Measurements from ENCODE around the gene DDX5.
"Not testable (repeated sequence)": the region's sequence is repeated elsewhere in the genome, so short reads cannot be mapped to it uniquely, and the experiment has no call there.

DDX5 gene

DNA sequence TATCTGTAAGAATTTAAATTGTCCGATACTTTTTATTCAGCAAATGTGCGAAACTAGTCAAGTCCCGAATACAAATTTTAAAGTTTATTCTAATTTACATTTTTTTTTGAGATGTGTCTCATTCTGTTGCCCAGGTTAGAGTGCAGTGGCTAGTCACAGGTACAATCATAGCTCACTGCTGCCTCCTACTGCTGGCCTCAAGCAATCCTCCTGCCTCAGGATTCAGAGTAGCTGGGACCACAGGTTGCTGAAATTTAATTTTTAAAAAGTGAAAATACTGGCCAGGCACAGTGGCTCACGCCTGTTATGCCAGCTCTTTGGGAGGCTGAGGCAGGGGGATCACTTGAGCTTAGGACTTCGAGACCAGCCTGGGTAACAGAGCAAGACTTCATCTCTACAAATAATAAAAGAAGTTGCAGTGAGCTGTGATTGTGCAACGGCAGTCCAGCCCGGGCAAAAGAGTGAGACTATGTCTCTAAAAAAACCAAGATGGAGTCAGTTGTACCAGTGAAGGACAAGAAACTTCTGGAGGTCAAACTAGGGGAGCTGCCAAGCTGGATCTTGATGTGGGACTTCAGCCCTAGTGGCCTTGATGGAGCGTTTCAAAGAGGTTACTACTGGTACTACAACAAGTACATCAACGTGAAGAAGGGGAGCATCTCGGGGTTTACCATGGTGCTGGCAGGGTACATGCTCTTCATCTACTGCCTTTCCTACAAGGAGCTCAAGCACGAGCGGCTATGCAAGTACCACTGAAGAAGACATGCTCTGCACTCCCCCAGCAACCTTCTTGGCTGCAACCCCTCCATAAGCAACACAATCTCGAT lies 14.8 kb downstream of the DDX5 start:
- peak; percentile 61 for DNase-seq

- DNase-seq: no peak
Measured at GRCh38 chr17:64488301-64488700, 17.8 kb downstream of the DDX5 start.

DNA sequence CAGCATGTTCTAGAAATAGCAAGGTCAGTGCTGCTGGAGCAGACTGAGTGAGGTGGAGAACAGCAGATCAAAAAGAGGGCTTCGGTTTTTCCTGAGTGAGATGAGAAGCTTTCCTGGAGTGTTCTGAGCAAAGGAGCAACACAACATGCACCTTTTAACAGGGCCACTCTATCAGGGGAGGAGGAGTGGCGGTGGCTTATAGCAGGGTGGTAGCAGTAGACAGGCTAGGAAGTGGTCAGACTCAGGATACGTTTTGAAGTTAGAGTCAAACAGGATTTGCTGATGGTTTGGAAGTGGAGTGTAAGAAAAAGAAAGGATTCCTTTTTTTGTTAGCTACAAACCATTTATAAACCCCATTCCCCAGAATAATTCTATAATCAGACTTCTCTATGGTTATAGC lies 21.7 kb downstream of the DDX5 start:
- no peak for DNase-seq

GRCh38 chr17:64480951-64481350 lies 25.1 kb downstream of the DDX5 start:
- DNase-seq: no peak

DNA sequence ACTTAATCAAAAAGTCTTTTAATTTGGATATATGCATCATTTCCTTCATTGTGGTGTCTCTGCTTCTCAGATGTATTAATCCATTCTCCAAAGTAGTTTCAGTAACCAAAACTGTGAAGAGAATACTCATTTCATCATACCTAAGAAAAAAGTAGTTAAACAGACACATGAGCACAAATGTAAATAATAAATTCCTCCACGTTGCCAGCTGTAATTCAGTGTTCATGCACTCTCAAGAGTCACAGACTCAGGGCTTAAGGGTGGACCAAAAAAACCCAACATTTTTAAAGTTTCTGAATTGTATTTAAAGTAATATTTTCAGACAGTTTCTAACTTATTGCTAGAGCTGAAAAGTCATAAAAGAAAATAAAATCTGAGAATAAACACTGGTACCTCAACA lies 28.2 kb downstream of the DDX5 start:
- no peak for DNase-seq

- no peak for DNase-seq
Measured at GRCh38 chr17:64472564-64472963, 33.5 kb downstream of the DDX5 start.

GRCh38 chr17:64471440-64471839 lies 34.6 kb downstream of the DDX5 start:
- no peak for DNase-seq

- DNase-seq: no peak
Measured at GRCh38 chr17:64470625-64471024, 35.5 kb downstream of the DDX5 start.

- DNase-seq: not testable (repeated sequence)
Measured at GRCh38 chr17:64466834-64467233, 39.3 kb downstream of the DDX5 start.

DNA sequence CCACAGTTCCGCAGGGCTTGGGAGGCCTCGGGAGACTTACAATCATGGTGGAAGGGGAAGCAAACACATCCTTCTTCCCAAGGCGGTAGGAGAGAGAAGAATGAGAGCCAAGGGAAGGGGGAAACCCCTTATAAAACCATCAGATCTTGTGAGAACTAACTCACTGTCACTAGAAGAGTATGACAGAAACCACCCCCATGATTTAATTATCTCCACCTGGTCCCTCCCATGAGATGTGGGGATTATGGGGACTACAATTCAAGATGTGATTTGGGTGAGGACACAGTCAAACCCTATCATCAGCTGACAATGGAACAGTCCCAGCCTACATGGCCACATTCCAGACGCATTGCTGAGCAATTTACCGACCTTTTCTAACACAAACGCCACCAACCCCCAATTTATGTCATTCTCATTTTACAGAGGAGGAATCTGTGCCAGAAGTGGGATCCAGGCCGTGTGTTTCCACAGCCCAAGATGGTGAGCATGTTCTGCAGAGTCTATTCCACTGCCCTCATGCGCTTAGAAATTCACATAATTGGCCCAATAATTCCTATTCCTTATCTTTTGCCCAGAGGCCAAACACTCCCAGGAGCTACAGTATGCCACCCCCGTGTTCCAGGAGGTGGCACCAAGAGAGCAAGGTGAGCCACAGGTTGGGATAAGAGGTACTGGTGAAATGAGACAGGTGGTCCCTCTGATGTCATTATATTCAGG lies 39.9 kb downstream of the DDX5 start:
- DNase-seq: no peak

- DNase-seq: no peak
Measured at GRCh38 chr17:64461788-64462187, 44.3 kb downstream of the DDX5 start.

- no peak for DNase-seq
Measured at GRCh38 chr17:64460955-64461354, 45.1 kb downstream of the DDX5 start.

DNA sequence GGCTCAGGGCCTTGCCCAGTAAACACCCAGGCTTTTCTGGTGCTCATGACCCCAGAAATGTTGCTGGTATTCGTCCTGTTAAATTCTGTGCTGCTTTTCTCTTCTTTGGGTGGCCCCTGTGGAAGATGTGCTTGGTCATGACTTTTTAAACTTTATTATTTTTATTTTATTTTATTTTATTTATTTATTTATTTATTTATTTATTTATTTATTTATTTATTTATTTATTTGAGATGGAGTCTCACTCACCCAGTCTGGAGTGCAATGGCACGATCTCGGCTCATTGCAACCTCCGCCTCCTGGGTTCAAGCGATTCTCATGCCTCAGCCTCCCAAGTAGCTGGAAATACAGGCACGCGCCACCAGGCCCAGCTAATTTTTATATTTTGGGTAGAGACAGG lies 46.3 kb downstream of the DDX5 start:
- DNase-seq: not testable (repeated sequence)

DNA sequence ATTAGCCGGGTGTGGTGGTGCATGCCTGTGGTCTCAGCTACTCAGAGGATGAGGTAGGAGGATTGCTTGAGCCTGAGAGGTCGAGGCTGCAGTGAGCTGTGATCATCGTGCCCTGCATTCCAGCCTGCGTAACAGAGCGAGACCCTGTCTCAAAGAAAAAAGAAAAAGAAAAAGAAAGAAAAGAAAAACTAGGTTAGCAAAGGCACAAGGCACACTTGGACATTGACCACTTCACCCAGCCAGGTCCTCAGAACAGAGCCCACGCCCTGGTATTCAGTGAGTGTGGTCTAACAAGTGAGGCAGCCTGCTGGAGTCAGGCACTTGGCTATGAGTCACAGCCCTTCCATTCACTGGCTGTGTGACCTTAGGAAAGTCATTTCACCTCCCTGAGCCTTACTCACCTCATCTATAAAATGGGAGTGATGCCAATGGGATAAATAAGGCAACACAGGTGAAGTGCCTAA lies 46.8 kb downstream of the DDX5 start:
- no peak for DNase-seq

DNA sequence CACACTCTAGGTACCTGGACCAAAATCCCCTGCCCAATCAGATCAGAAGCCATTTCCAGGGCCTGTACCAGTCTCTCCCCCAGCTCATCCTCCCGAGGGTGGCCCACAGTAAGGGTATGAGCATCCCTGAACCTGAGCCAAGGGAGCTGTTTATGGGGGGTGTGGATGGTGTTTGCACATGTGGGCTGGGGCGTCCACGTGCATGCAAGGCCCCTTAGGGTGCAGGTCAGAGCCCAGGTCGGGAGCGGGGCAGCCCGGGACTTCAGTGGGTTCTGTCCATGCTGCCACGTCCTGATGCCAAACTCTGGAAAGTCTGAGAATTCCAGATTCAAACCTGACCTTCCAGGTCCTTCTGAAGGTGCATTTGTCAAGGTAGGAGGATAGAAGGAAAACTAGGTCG lies 47.3 kb downstream of the DDX5 start:
- no peak for DNase-seq

GRCh38 chr17:64457156-64457555 lies 48.9 kb downstream of the DDX5 start:
- DNase-seq: no peak

DNA sequence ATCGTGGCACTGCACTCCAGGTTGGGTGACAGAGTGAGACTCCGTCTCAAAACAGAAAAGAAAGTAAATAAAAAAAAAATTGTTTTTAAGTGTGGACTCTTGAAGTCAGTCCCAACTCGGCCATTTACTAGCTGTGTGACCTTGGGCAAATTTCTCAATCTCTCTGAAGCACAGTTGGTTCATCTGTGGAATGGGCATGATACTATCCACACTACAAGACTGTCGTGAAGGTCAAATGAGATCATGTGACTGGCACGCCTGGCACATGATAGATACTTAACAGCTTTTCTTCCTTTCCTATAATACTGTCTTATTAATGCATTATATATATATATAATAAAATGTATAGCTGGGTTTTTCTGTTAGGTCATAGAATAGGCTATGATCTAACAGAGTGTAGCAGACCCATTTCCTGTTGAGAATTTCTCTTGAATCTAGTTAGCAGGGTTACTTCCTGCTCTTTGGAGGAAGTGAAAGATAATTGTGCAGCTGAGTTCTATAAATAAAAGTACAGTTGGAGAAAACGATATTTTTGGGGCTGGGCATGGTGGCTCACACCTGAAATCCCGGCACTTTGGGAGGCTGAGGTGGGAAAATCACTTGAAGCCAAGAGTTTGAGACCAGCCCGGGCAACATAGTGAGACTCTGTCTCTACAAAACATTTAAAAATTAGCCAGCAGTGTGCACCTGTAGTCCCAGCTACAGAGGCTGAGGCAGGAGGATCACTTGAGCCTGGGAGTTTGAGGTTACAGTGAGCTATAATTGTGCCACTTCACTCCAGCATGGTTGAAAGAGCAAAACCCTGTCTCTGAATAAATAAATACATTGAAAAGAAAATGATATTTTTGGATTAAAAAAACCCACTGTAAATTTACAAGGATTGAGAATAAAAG lies 49.9 kb downstream of the DDX5 start:
- DNase-seq: no peak

DNA sequence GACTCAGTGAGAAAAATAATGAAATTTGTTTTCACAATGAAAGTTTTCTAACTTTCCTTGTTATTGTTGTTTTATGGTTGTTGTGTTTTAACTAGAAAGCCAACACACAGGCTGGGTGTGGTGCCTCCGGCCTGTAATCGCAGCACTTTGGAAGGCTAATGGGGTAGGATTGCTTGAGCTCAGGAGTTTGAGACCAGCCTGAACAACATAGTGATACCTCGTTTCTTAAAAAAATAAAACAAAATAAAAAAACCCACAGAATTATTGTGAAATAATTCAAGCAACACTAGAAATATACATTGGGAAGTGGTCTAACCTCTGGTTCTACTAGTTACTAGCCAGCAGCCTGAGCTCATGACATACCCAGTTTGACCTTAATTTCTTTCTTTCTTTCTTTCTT lies 56.5 kb downstream of the DDX5 start:
- no peak for DNase-seq

- DNase-seq: peak; percentile 81
Measured at GRCh38 chr17:64448665-64449512, 57.2 kb downstream of the DDX5 start, which contains the start of gene MILR1. MILR1 (plus strand) TSS chr17:64449115; CDS start chr17:64449169, 54 bp downstream.

Measured in hematopoietic multipotent progenitor cell treated with erythropoietin and hydrocortisone succinate and interleukin-3 and kit ligand, for 8 days (in vitro differentiated cells).